Skeletal muscle tissue (tissue), 4 donors: Measurements from ENCODE around the gene TXNDC12. TPM values are rescaled to one million over a fixed set of nuclear protein-coding genes. Genes with fewer than 3 reads are reported as not detected.
"Not testable (repeated sequence)": the region's sequence is repeated elsewhere in the genome, so short reads cannot be mapped to it uniquely, and the experiment has no call there.

Experiments
- H3K27ac ChIP-seq: one replicate; pipeline ENCODE4 v1.7.0; 2013; ENCODE audit warnings: mild to moderate bottlenecking, low read depth, low read length, inconsistent platforms
- H3K27me3 ChIP-seq, 3 donors: one replicate each; pipeline ENCODE4 v1.7.0; 2013; ENCODE audit warnings: low read length in 3 of 3; ENCODE audit not compliant: control insufficient read depth in 3 of 3, insufficient read depth in 3 of 3
- H3K36me3 ChIP-seq, 3 donors: one replicate each; pipeline ENCODE4 v1.7.0; 2013; ENCODE audit warnings: low read length in 3 of 3; ENCODE audit not compliant: control insufficient read depth in 3 of 3, insufficient read depth in 3 of 3
- H3K4me1 ChIP-seq, 3 donors: one replicate each; pipeline ENCODE4 v1.7.0; 2013; ENCODE audit warnings: low read length in 3 of 3, mild to moderate bottlenecking in 3 of 3; ENCODE audit not compliant: control insufficient read depth in 3 of 3, insufficient read depth in 3 of 3
- H3K4me3 ChIP-seq, 3 donors: one replicate each; pipeline ENCODE4 v1.7.0; 2013; ENCODE audit warnings: low read length in 3 of 3
- H3K9ac ChIP-seq, 3 donors: one replicate each; pipeline ENCODE4 v1.7.0; 2013; ENCODE audit warnings: low read length in 3 of 3, mild to moderate bottlenecking in 3 of 3, moderate library complexity in 2 of 3, low read depth in 1 of 3
- H3K9me3 ChIP-seq, 3 donors: one replicate each; pipeline ENCODE4 v1.7.0; 2013; ENCODE audit warnings: low read length in 3 of 3; ENCODE audit not compliant: control insufficient read depth in 3 of 3
- total RNA-seq: library from RNA; depleted of rRNA; stranded (reverse); fragments of >200 nt; gene quantifications from one replicate; pipeline ENCODE4 v1.2.3, GENCODE V29; 2014
- donor health status: Osteomylitis.

The TXNDC12 gene
- total RNA-seq, 1 donor from 2014 or later = 6.8 TPM

DNA sequence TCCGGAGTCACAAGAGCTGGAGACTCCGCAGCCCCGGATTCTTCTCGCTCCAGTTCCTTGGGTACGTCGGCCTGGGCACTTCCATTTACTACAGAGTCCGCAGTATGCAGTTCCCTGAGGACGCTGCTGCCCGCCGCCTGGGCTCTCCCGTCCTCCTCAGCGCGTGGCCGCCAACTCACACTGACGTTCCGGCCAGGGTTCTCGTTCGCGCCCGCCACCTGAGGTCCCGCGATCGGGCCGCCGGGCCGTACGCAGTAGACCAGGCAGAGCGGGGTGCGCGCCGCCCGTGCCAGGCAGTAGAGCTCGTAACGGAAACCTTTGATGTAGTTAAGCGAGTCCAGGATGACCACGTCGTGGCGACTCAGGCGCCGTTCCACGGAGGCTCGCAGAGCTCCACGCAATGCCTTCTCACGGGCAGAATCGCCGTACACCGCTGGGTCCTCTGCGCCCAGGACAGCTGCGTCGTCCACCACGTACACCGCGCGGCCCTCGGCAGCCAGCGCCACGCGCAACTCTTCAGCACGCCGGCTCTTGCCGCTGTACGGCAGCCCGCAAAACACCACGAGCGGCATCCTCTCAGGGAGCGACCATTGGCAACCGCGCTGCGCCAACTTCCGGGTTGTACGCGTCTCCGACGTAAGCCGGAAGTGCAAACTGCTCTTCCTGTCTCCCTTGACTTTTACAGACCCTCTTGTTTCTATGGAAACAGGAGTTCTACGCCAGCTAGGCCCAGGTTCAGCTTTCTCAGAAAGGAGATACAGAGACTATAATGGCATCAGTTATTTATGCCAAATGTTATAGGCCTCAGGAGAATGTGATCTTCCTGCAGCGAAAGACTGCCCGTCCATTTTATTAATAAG lies 21.6 kb downstream of the TXNDC12 start, which contains the start of gene KTI12:
Gene KTI12, minus strand, starts transcription at position 621 of the 860 bp plus-strand sequence. Its CDS starts 49 bp downstream, at position 572.
- Histone ChIP-seq H3K9ac (peak within 1 kb of the TSS; percentile 77 to 94 (median 90)), H3K36me3 (peaks cover 0 to 3% (median 0%) of the 10 kb centered on the region in 3 donors), H3K9me3 (no peaks in the 10 kb centered on the region), H3K4me3 (peak within 1 kb of the TSS; percentile 95 to 100 (median 98)), H3K27me3 (no peaks in the 10 kb centered on the region), H3K4me1 (peaks cover 16 to 26% (median 17%) of the 10 kb centered on the region in 3 donors), H3K27ac (peak within 1 kb of the TSS; percentile 88)

GRCh38 chr1:52032785-52033131 lies 22.2 kb downstream of the TXNDC12 start:
- peak overlapping the region; percentile 88 for H3K27ac ChIP-seq

GRCh38 chr1:52032124-52032784 lies 22.7 kb downstream of the TXNDC12 start:
- Histone ChIP-seq H3K4me3 (peak overlapping the region; percentile 95 to 100 (median 98)), H3K9ac (peak overlapping the region; percentile 77 to 94 (median 90)), H3K27ac (no peak overlapping the region), H3K9me3 (no peaks in the 10 kb centered on the region), H3K36me3 (no peaks in the 10 kb centered on the region), H3K4me1 (peaks cover 16 to 26% (median 17%) of the 10 kb centered on the region in 3 donors), H3K27me3 (no peaks in the 10 kb centered on the region)

More at GRCh38 chr1:52032785-52033131, 22.2 kb downstream of the TXNDC12 start:
- Histone ChIP-seq H3K9me3 (no peaks in the 10 kb centered on the region), H3K9ac (peak overlapping the region; percentile 77 to 94 (median 90)), H3K4me1 (peaks cover 16 to 26% (median 17%) of the 10 kb centered on the region in 3 donors), H3K4me3 (peak overlapping the region; percentile 95 to 100 (median 98)), H3K36me3 (no peaks in the 10 kb centered on the region), H3K27me3 (no peaks in the 10 kb centered on the region)

DNA sequence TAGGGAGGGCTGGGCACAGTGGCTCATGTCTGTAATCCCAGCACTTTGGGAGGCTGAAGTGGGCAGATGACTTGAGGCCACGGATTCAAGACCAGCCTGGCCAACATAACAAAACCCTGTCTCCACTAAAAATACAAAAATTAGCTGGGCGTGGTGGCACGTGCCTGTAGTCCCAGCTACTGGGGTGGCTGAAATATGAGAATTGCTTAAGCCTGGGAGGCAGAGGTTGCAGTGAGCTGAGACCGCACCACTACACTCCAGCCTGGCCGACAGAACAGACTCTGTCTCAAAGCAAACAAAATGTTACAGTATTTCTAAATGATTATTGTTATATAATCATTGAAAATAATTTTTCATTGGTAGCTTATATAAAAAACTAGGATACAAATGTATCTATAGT lies 26.2 kb downstream of the TXNDC12 start:
- H3K4me3 ChIP-seq, H3K27me3 ChIP-seq, H3K9me3 ChIP-seq, H3K27ac ChIP-seq, H3K9ac ChIP-seq: not testable (repeated sequence)
- Histone ChIP-seq H3K4me1 (peaks cover 16 to 23% (median 17%) of the 10 kb centered on the region in 3 donors), H3K36me3 (peaks cover 0 to 15% (median 14%) of the 10 kb centered on the region in 3 donors)

DNA sequence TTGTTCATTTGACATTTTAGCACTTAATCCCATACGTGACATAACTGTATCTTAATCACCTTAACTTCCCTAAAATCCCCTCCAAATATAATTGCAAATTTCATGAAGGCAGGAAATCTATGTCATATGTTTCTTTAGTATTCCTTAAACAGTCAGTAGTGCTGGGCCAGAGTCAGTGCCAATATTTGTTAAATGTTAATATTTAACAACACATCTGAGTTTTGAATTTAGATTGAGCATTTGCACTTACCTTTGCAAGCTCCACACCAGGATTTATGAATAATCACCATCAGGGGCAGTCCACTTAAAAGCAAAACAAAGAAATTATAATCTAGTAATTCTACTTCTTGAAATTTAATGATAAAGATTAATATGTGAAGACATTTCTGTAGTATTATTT lies 26.7 kb downstream of the TXNDC12 start:
- peaks cover 1 to 20% (median 19%) of the 10 kb centered on the region in 3 donors for H3K36me3 ChIP-seq
- no peaks in the 10 kb centered on the region for H3K27me3 ChIP-seq
- H3K27ac ChIP-seq = no peak overlapping the region
- H3K9me3 ChIP-seq = no peaks in the 10 kb centered on the region
- H3K4me3 ChIP-seq = no peak overlapping the region
- no peak overlapping the region for H3K9ac ChIP-seq
- H3K4me1 ChIP-seq = peaks cover 16 to 18% (median 17%) of the 10 kb centered on the region in 3 donors

- Histone ChIP-seq H3K9ac (no peak overlapping the region), H3K9me3 (no peaks in the 10 kb centered on the region), H3K36me3 (peaks cover 8 to 32% (median 31%) of the 10 kb centered on the region in 3 donors), H3K4me3 (no peak overlapping the region), H3K4me1 (peaks cover under 1% of the 10 kb centered on the region in 3 donors), H3K27me3 (no peaks in the 10 kb centered on the region), H3K27ac (no peak overlapping the region)
Observed at GRCh38 chr1:52026278-52026677, 28.7 kb downstream of the TXNDC12 start.

- Histone ChIP-seq H3K27me3 (no peaks in the 10 kb centered on the region), H3K27ac (no peak overlapping the region), H3K9ac (no peak overlapping the region), H3K4me1 (no peaks in the 10 kb centered on the region), H3K9me3 (no peaks in the 10 kb centered on the region), H3K36me3 (peaks cover 15 to 43% (median 40%) of the 10 kb centered on the region in 3 donors), H3K4me3 (no peak overlapping the region)
Observed at GRCh38 chr1:52022133-52022532, 32.9 kb downstream of the TXNDC12 start.

DNA sequence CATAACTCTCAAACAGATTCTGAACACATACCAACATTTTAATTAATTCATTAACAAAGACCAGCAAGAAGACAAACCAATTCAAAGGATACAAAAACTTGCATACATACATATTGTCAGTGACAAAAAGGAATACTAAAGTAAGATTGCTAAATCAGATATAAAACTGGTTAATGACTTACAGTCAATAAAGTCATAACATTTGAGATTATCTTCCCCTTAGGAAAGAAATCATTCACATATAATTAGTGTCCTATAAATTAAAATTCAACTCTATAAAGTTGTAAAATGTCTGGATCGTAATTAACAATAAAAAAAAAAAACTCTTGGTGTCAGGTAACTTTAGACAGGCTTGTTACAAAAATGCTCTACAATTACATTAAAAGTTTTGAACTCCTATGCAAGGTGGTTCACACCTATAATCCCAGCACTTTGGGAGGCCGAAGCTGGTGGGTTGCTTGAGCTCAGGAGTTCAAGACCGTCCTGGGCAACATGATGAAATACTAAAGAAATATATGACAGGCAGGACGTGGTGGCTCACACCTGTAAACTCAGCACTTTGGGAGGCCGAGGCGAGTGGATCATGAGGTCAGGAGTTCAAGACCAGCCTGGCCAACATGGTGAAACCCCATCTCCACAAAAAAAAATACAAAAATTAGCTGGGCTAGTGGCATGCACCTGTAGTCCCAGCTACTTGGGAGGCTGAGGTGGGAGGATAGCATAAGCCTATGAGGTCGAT lies 46.8 kb downstream of the TXNDC12 start:
- Histone ChIP-seq H3K4me3 (no peak overlapping the region), H3K27ac (no peak overlapping the region), H3K36me3 (no peaks in the 10 kb centered on the region), H3K9me3 (no peaks in the 10 kb centered on the region), H3K27me3 (peaks cover 7 to 17% (median 9%) of the 10 kb centered on the region in 3 donors), H3K4me1 (no peaks in the 10 kb centered on the region), H3K9ac (no peak overlapping the region)

- H3K27me3 ChIP-seq = peaks cover 7 to 17% (median 11%) of the 10 kb centered on the region in 3 donors
Observed at GRCh38 chr1:52007215-52008002, 47.6 kb downstream of the TXNDC12 start.

More at GRCh38 chr1:52007215-52008002, 47.6 kb downstream of the TXNDC12 start:
- H3K4me3 ChIP-seq = no peak overlapping the region
- H3K9me3 ChIP-seq = no peaks in the 10 kb centered on the region
- no peak overlapping the region for H3K27ac ChIP-seq
- H3K4me1 ChIP-seq = no peaks in the 10 kb centered on the region
- no peak overlapping the region for H3K9ac ChIP-seq
- H3K36me3 ChIP-seq = no peaks in the 10 kb centered on the region
